ENCODE results near the gene DCBLD2.

DCBLD2 gene

DNA sequence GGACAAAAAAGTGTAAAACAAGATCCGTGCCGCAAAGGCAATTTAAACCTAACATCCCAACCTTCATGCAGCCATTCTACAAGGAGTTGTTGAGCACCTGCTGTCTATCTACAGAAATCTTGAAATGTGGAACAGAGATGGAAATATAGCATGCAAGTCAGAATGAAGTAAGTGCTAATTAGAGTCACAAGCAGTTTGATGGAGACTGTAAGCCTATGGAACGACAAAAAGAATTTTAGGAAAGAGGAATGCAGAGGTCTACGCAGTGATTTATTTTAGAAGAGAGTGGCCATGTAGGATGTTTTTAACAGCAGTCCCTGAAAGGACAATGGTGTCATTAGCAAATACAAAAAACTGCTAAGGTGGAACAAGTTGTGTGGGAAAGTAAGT, 851 bp upstream of the DCBLD2 start:
- peak overlapping the region in 1 of 2 donors; percentile 29 for H3K27ac Mint-ChIP-seq

DNA sequence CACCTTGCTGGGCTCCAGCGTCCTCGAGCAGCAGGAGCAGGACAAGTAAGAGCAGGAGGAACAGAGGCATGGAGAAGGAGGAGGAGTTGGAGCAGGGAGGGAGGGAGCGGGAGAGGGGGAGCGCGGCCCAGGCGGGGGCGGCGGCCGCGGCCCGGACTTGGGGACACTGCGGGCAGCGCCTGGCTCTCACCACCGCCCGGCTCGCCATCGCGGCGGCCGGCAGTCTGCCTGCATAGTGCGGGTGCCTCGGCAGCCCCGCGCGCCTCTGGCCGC, 440 bp downstream of the DCBLD2 start:
- Mint-ChIP-seq H3K4me1 (ENCODE audit: low read depth in 2 of 2) (peaks cover 4 to 8% of the 10 kb centered on the region in 2 donors), H3K4me3 (peak overlapping the region; percentile 86 to 89), H3K9me3 (no peaks in the 10 kb centered on the region), H3K36me3 (ENCODE audit: insufficient read depth) (peaks cover 3% of the 10 kb centered on the region), H3K27me3 (peaks cover 26 to 45% of the 10 kb centered on the region in 2 donors), H3K27ac (no peak overlapping the region)
- peak; percentile 8 for ATAC-seq (replicated peaks)
- peak in 1 of 3 experiments; percentile 0 for DNase-seq

More for the DNA sequence above, 851 bp upstream of the DCBLD2 start:
- Mint-ChIP-seq H3K27me3 (peaks cover 30 to 45% of the 10 kb centered on the region in 2 donors), H3K4me1 (ENCODE audit: low read depth in 2 of 2) (peaks cover 4 to 8% of the 10 kb centered on the region in 2 donors), H3K4me3 (peak overlapping the region; percentile 86 to 89), H3K9me3 (no peaks in the 10 kb centered on the region), H3K36me3 (ENCODE audit: insufficient read depth) (peaks cover 3% of the 10 kb centered on the region)
- DNase-seq (no peak), ATAC-seq (replicated peaks) (no peak)

DNA sequence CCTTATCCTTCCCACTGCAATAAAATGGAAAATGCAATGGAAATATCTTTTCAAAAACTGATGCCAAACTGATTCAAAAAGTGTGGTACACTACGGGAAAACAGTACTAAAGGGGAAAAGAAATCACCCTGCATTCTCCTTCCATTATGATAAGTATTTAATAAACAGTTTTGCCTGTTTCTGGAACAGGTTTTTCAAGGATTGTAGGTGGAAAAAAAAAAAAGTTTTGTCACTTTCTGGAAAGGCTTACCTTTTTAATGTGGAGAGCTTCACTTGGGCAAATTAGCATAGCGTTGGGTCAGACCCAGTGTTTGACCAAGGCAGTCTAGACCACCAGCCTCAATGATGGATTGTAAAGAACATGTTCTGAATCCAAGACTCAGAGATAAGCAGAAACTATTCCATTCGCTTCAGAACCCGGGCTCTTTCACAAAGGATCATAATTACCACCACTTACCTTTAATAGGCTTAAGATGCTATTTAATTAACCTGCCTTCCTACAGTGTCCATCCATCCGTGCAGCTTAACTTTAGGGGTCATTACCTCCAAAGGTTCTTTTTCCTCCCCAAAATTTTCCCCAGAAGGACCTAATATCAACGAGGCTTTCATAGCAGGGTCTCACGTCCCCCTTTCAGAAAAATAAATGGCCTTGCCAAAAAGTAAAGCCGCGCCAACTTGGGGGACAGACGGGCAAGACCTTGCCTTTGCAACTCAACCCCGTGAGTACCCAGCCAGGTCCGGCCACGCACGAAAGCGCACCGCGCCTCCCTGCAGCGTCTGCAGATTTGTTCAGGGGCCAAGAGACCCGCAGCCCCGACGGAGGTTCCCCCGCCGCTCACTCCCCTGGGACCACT, 1.0 kb downstream of the DCBLD2 start:
- peak in 1 of 3 experiments; percentile 3 for DNase-seq
- peaks cover 4 to 8% of the 10 kb centered on the region in 2 donors for H3K4me1 Mint-ChIP-seq (ENCODE audit: low read depth in 2 of 2)
- no peak for ATAC-seq (replicated peaks)
- peaks cover 26 to 45% of the 10 kb centered on the region in 2 donors for H3K27me3 Mint-ChIP-seq
- peak overlapping the region; percentile 86 to 89 for H3K4me3 Mint-ChIP-seq
- peaks cover 3% of the 10 kb centered on the region for H3K36me3 Mint-ChIP-seq (ENCODE audit: insufficient read depth)
- H3K27ac Mint-ChIP-seq = no peak overlapping the region
- H3K9me3 Mint-ChIP-seq = no peaks in the 10 kb centered on the region

GRCh38 chr3:98897701-98898100, 3.8 kb downstream of the DCBLD2 start:
- H3K27ac Mint-ChIP-seq = no peak overlapping the region
- no peak overlapping the region for H3K4me3 Mint-ChIP-seq
- peaks cover 4 to 8% of the 10 kb centered on the region in 2 donors for H3K4me1 Mint-ChIP-seq (ENCODE audit: low read depth in 2 of 2)
- no peak for ATAC-seq (replicated peaks)
- H3K9me3 Mint-ChIP-seq = no peaks in the 10 kb centered on the region
- peaks cover 3% of the 10 kb centered on the region for H3K36me3 Mint-ChIP-seq (ENCODE audit: insufficient read depth)
- no peak for DNase-seq
- H3K27me3 Mint-ChIP-seq = peaks cover 20 to 22% of the 10 kb centered on the region in 2 donors

DNA sequence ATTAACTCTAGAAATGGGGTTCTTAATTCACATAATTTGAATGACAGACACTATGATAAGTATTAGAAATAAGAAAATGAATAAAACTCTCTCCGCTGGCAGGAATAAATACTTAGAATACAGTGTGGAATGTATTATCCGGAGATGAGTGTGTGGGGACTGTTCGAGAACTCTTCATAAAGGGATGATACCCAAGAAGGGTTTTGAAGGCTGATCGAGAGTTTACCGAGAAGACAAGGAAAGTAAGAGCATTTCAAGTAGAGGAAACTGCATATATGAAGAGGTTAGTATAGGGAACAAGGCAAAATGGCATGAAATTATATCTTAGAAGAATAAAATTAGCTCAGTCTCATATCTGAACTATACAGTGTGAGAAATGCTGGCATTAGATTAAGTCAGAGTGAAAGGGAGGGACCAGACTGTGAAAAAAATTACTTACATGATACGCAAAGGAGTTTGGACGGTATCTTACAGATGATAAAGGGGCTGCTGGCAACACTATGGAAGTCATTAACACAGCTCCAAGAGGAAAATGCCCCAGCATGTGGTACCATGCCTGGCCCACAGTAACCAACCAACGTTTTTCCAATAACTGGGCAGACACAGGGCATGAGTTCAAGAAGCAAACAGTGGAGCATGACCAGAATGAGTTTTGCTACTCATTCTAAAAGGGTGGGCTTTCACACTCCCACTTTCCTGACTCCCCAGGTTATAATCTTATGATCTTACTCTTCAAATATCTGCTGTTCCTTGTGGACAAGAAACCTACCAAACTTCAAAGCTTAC, 6.5 kb downstream of the DCBLD2 start:
- Mint-ChIP-seq H3K27ac (no peak overlapping the region), H3K27me3 (peaks cover 5 to 6% of the 10 kb centered on the region in 2 donors), H3K4me1 (ENCODE audit: low read depth in 2 of 2) (no peaks in the 10 kb centered on the region), H3K9me3 (no peaks in the 10 kb centered on the region), H3K4me3 (no peak overlapping the region), H3K36me3 (ENCODE audit: insufficient read depth) (no peaks in the 10 kb centered on the region)
- DNase-seq (no peak), ATAC-seq (replicated peaks) (no peak)

DNA sequence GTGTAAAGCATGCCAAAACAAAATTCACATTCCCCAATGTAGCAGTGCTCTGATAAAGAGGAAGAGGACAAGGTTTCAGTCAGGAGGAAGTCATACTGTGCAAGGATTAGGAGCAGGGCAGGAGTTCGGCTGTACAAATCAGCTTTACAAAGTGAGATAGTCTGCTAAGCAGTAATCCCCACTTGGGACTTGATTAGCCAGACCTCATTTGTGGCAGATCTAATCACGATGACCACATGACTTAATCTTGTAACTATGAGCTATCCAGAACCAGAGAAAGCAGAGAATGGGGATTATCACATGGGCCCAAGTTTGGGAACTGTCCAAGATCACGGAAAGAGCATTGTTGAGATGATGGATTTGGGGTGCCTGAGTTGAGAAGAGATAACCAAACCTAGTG, 7.8 kb downstream of the DCBLD2 start:
- H3K4me3 Mint-ChIP-seq = no peak overlapping the region
- no peak overlapping the region for H3K27ac Mint-ChIP-seq
- ATAC-seq (replicated peaks) (no peak), DNase-seq (no peak)
- H3K4me1 Mint-ChIP-seq (ENCODE audit: low read depth in 2 of 2) = no peaks in the 10 kb centered on the region
- no peaks in the 10 kb centered on the region for H3K36me3 Mint-ChIP-seq (ENCODE audit: insufficient read depth)
- H3K27me3 Mint-ChIP-seq = no peaks in the 10 kb centered on the region
- no peaks in the 10 kb centered on the region for H3K9me3 Mint-ChIP-seq

- DNase-seq (no peak), ATAC-seq (replicated peaks) (no peak)
- Mint-ChIP-seq H3K4me1 (ENCODE audit: low read depth in 2 of 2) (no peaks in the 10 kb centered on the region), H3K27ac (no peak overlapping the region), H3K4me3 (no peak overlapping the region), H3K9me3 (no peaks in the 10 kb centered on the region), H3K27me3 (no peaks in the 10 kb centered on the region), H3K36me3 (ENCODE audit: insufficient read depth) (no peaks in the 10 kb centered on the region)
Measured at GRCh38 chr3:98892263-98892662, 9.2 kb downstream of the DCBLD2 start.

DNA sequence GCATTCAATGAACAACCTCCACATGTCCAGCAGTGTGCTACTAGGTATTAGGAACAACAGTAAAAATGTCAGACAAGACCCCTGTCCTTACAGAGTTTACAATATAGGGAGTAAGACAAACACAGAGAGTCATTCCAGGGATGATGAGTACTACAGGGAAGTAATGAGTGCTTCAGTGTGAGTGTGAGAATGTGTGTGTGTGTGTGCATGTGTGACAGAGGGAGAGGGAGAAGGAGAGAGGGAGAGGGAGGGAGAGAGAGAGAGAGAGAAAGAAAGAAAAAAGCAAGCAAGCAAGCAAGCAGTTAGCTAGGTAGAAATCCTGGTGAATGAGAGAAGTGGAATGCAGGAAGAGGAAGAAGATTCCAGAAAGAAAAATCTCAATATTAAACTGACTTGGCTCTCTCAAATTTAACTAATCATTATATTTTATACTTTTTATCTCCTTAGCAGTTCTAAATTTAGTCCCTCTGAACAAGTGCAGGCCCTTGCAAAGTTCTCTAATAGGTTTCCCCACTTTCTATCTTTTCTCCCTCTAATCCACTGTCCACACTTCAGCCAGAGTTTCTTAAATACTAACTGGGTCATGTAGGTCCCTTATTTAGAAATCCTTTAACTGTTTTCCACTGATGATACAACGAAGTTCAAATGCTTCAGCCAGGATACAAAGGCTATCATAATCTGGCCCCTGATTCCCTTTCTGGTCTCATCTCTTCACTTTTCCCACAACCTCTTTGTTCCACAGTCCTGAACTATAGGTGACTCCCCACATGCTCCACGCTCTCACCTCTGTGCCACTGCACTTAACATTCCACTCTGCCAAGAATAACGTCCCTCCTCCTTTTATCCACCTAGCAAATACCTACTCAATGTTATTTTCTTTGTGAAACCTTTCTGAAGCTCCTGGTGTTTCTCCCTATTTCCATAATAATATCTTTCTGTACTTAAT, 10.3 kb downstream of the DCBLD2 start:
- Mint-ChIP-seq H3K9me3 (no peaks in the 10 kb centered on the region), H3K27me3 (no peaks in the 10 kb centered on the region), H3K27ac (no peak overlapping the region), H3K36me3 (ENCODE audit: insufficient read depth) (no peaks in the 10 kb centered on the region), H3K4me3 (no peak overlapping the region), H3K4me1 (ENCODE audit: low read depth in 2 of 2) (no peaks in the 10 kb centered on the region)
- ATAC-seq (replicated peaks) = no peak
- DNase-seq = no peak

DNA sequence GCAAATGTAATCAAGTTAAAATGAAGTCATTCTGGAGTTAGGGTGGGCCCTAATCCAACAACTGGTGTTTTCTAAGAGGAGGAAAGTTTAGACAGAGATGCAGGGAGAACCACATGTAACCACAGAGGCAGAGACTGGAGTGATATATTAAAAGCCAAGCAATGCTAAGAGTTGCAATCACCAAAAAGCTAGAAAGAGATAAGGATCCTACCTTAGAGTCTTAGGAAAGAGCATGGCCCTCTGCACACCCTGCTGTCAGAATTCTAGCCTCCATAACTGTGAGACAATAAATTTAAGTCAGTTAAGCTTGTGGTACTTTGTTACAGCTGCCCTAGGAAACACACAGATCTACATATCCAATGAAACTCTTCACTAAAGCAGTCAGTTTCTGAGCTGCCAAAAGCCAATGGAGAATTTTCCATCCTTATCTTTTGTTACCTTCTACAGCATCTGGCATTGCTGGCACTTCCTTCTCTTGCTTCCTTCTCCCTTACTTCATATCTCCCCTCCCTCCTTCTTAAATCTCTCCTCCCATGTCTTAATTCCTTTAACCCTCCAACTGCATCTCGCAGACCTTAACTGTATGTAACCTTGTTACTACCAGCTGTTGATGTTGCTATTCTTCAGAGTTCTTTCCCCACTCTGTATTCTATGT, 11.2 kb downstream of the DCBLD2 start:
- DNase-seq (no peak), ATAC-seq (replicated peaks) (no peak)
- Mint-ChIP-seq H3K9me3 (no peaks in the 10 kb centered on the region), H3K27me3 (no peaks in the 10 kb centered on the region), H3K36me3 (ENCODE audit: insufficient read depth) (no peaks in the 10 kb centered on the region), H3K4me1 (ENCODE audit: low read depth in 2 of 2) (no peaks in the 10 kb centered on the region), H3K27ac (no peak overlapping the region), H3K4me3 (no peak overlapping the region)

DNA sequence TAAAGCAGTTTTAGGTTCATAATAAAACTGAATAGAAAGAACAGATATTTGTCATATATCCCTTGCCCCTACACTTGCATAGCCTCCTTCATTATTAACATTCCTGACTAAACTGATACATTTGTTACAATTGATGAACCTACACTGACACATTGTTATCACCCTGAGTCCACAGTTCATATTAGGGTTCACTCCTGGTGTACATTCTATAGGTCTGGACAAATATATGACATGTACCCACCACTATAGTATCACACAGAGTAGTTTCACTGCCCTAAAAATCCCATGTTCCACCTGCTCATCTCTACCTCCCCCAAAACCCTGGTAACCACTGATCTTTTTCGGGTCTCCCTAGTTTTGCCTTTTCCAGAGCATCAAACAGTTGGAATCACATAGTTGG, 13.8 kb downstream of the DCBLD2 start:
- Mint-ChIP-seq H3K27me3 (peaks cover 0 to 3% of the 10 kb centered on the region in 2 donors), H3K27ac (no peak overlapping the region), H3K36me3 (ENCODE audit: insufficient read depth) (no peaks in the 10 kb centered on the region), H3K4me3 (no peak overlapping the region), H3K4me1 (ENCODE audit: low read depth in 2 of 2) (no peaks in the 10 kb centered on the region), H3K9me3 (no peaks in the 10 kb centered on the region)
- DNase-seq (no peak), ATAC-seq (replicated peaks) (no peak)

DNA sequence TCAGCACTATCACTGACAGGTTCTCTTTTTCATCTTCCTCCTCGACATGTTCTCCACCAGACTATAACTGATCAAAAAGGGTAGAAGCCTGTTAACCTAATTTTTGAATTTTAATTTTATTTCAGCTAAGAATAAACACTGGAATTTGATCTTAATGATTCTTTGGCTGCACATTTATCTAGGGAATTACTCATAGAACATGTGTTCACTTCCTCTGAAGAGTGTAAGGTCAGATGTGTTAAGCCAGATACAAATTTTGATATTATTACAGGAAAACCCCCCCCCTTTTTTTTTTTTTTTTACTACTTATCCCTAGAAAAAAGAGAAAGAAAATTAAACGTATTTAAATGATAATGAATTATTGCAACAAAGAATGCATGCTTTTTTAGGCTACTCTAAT, 15.0 kb downstream of the DCBLD2 start:
- Mint-ChIP-seq H3K4me1 (ENCODE audit: low read depth in 2 of 2) (no peaks in the 10 kb centered on the region), H3K9me3 (peaks cover 0 to 2% of the 10 kb centered on the region in 2 donors), H3K27ac (no peak overlapping the region), H3K27me3 (peaks cover 0 to 6% of the 10 kb centered on the region in 2 donors), H3K4me3 (no peak overlapping the region), H3K36me3 (ENCODE audit: insufficient read depth) (no peaks in the 10 kb centered on the region)
- DNase-seq (no peak), ATAC-seq (replicated peaks) (no peak)

GRCh38 chr3:98885851-98886250, 15.6 kb downstream of the DCBLD2 start:
- no peaks in the 10 kb centered on the region for H3K4me1 Mint-ChIP-seq (ENCODE audit: low read depth in 2 of 2)
- DNase-seq = no peak
- no peaks in the 10 kb centered on the region for H3K36me3 Mint-ChIP-seq (ENCODE audit: insufficient read depth)
- no peak overlapping the region for H3K27ac Mint-ChIP-seq
- H3K9me3 Mint-ChIP-seq = peaks cover 0 to 2% of the 10 kb centered on the region in 2 donors
- H3K27me3 Mint-ChIP-seq = peaks cover 0 to 6% of the 10 kb centered on the region in 2 donors
- no peak overlapping the region for H3K4me3 Mint-ChIP-seq
- no peak for ATAC-seq (replicated peaks)

Data from effector memory CD8-positive, alpha-beta T cell (primary cell).